HEK293T (cell line): ENCODE measurements around the gene SCNN1A.

ENCODE experiments used
- BHLHE40 ChIP-seq: fragments of 450-650 bp; IDR thresholded peaks from 2 replicates; pipeline ENCODE4 v1.6.1; 2016; ENCODE audit warnings: mild to moderate bottlenecking, moderate library complexity, borderline replicate concordance
- ELF4 ChIP-seq: fragments of 450-650 bp; IDR thresholded peaks from 2 replicates; pipeline ENCODE4 v1.6.1; 2017; ENCODE audit warnings: antibody characterized with exemption
- FOXA1 ChIP-seq: fragments of 450-650 bp; IDR thresholded peaks from 2 replicates; pipeline ENCODE4 v1.6.1; 2016; ENCODE audit warnings: mild to moderate bottlenecking
- FOXK2 ChIP-seq: fragments of 450-650 bp; IDR thresholded peaks from 2 replicates; pipeline ENCODE4 v1.6.1; 2016; ENCODE audit warnings: mild to moderate bottlenecking
- HDGF ChIP-seq: fragments of 450-650 bp; IDR thresholded peaks from 2 replicates; pipeline ENCODE4 v1.6.1; 2017; ENCODE audit warnings: antibody characterized with exemption, borderline replicate concordance
- NFRKB ChIP-seq: fragments of 450-650 bp; IDR thresholded peaks from 2 replicates; pipeline ENCODE4 v1.6.1; 2016; ENCODE audit warnings: mild to moderate bottlenecking, moderate library complexity
- SP1 ChIP-seq: fragments of 450-650 bp; IDR thresholded peaks from 2 replicates; pipeline ENCODE4 v1.6.1; 2017
- SUZ12 ChIP-seq: fragments of 450-650 bp; IDR thresholded peaks from 2 replicates; pipeline ENCODE4 v1.6.1; 2016; ENCODE audit warnings: mild to moderate bottlenecking
- TARDBP ChIP-seq: fragments of 450-650 bp; IDR thresholded peaks from 2 replicates; pipeline ENCODE4 v1.6.1; 2016

DNA sequence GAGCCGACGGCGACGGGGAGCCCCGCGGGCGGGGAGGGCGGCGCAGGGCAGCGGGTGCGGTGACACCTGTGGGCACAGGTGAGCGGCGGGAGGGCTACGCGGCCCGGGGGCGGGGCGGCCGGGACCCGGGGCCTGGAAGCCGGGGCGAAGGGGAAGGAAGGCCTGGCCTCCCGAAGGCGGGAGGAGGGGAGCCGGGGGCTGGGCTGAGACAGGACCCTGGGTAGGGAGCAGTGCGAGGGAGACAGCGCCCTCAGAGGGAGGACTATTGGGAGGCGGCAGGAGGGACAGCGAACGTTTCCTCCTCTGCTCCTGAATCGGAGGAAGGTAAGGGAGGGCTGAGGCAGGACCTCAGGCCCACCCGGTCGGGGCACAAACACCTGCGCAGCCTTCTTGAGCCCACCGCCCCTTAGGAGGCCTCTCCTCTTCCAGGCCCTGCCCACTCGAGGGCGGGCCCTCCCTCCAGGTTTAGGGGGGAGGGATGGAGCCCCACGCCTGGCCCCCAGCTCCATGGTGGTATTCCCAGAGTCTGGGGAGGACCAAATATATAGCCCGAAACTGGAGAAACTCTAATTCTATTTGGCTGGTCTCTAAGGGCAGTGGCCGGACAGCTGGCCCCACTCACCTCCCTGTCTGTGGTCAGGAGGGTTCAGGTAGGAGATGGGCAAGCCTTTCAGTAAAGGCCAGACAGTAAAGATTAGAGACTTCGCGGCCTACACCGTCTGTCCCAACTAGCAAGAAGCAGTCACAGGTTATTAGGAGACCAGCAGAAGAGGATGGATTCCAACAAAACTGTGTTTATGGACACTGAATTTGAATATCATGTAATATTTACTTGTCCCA is 64.4 kb downstream of the SCNN1A start:
- TF ChIP-seq SP1, result no peak
- TF ChIP-seq TARDBP, result no peak
- TF ChIP-seq NFRKB, result no peak
- TF ChIP-seq HDGF, result no peak
- no peak for TF ChIP-seq BHLHE40
- TF ChIP-seq FOXA1, result no peak
- no peak for TF ChIP-seq ELF4
- no peak for TF ChIP-seq SUZ12
- no peak for TF ChIP-seq FOXK2
